NCI-H2029 treated with DMSO at 0.1 percent for 48 hours (cell line): ENCODE measurements around the gene CD300LF.

Source experiments
- DNase-seq: peaks from one replicate; lab custom pipeline; 2025; lab: John Stamatoyannopoulos, UW

The CD300LF gene

DNA sequence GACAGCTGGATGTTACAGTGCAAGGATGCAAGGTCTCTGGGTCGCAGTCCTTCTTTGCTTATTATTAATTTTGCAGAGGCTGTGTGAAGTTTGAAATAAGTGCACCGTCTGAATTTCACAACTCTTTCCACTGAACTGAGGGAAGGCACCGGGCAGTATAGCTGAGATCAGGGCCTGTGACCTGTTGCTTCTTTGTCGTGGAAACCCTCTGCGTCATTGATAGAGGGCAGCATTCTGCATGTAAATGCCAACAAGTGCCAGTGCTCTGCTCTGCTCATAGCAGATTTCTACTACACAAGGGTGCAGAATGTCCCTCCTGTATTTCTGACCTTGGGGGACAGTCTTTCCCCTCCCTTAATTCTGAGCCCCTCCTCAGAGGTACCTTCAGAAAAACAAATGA is 26.0 kb downstream of the CD300LF start:
- no peak for DNase-seq

DNA sequence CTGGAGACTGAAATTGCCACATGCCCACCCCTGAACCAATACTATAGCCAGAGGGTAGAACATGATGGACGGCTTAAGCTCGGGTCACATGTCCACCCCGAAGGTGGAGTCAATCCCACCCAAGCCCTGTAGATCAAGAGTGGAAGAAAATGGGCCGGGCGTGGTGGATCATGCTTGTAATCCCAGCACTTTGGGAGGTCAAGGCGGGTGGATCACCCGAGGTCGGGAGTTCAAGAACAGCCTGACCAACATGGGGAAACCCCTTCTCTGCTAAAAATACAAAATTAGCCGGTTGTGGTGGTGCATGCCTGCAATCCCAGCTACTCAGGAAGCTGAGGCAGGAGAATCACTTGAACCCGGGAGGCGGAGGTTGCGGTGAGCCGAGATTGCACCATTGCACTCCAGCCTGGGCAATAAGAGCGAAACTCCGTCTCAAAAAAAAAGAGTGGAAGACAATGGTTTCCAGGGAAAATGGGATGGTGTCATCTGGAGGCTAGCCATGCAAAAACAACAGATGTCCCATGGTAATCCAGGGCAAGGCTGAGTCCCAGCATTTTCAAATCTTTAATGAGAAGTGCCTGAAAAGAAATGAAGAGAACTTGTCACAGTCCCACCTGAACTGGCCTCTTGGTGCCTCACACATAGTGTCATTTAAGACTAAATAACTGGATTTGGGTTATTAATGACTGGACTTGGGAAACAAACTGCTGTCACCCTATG is 30.1 kb downstream of the CD300LF start:
- DNase-seq: no peak

DNA sequence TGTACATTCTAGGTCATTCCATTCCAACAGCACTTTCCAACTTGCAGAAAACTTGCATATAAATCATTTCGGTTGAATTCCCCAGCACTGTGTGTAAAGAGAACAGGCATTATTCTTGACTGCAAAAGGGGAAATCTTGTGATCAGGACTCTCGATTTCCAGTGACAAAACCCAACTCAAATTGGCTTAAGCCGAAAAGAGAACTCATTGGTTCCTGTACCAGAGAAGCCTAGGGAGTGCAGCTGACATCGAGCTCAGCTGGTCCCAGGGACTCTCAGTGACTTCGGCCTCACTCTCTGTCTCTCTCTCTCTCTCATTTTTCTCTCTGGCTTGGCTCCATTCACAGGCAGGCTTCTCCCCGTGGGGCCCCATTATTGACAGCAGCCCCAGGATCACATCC is 30.7 kb downstream of the CD300LF start:
- no peak for DNase-seq

DNA sequence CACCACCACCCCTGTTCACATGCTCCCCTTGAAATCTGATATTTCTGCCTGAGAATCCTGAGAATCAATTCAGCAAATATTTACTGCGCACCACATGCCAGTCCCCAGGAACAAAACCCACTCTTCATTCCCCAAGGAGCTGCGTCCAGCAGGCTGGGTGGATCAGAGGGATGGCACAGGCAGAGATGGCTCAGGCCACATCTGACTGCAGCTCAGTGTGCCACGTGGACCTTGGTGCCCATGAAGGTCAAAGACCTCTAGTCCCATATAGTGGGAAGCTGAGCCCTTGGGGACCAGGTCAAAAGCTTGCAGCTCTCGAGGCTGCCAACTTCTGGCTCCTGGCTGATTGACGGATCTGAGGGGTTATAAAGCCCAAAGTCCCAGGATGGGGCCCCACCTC is 31.8 kb downstream of the CD300LF start:
- DNase-seq: no peak

DNA sequence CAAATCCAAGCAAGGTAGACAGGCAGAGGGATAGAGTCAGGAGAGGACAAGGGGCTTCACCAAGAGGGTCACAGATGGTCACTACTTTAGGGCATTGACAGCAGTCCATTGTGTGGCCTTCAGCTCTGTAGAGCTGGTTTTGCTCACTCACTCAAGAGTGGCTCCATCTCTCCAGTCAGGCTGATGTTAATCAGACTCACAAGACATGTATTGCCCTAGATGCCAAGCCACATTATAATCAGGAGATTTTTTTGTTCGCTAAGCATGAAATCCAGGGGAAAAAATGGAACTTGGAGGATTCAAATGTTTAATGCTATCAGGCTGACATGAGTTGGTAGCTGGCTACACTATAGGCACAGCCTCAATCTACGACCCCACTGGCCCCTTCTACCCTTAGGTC is 32.5 kb downstream of the CD300LF start:
- DNase-seq: no peak

DNA sequence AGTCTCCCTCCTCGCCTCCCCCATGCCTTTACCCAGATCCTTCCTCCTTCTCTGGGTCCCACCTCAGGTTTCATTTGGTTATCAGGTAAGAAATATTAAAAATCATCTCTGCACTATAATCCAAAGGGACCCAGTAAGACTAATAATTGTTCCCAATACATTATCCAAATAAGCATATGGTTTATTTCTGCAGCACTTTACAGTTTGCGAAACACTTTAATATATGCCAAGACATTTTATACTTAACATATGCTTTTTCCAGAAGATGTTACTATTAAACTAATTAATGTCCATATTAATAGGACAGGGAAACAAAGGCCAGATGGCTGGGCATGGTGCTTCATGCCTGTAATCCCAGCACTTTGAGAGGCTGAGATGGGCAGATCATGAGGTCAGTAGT is 33.3 kb downstream of the CD300LF start:
- DNase-seq: no peak

DNA sequence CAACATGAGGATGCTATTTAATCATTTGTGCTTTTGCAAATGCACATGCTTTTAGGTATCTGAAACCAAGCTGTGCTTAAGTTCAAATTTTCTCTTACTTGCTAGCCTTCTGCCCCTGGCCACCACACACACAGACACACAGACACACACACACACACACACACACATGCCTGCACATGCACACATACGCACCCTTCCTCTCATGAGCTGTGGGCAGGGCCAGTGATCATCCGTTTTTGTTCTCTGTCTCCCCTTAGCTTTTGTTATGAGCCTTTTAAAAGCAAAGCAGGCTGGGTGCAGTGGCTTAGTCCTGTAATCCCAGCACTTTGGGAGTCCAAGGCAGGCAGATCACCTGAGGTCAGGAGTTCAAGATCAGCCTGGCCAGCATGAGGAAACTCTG is 34.2 kb downstream of the CD300LF start:
- no peak for DNase-seq

DNA sequence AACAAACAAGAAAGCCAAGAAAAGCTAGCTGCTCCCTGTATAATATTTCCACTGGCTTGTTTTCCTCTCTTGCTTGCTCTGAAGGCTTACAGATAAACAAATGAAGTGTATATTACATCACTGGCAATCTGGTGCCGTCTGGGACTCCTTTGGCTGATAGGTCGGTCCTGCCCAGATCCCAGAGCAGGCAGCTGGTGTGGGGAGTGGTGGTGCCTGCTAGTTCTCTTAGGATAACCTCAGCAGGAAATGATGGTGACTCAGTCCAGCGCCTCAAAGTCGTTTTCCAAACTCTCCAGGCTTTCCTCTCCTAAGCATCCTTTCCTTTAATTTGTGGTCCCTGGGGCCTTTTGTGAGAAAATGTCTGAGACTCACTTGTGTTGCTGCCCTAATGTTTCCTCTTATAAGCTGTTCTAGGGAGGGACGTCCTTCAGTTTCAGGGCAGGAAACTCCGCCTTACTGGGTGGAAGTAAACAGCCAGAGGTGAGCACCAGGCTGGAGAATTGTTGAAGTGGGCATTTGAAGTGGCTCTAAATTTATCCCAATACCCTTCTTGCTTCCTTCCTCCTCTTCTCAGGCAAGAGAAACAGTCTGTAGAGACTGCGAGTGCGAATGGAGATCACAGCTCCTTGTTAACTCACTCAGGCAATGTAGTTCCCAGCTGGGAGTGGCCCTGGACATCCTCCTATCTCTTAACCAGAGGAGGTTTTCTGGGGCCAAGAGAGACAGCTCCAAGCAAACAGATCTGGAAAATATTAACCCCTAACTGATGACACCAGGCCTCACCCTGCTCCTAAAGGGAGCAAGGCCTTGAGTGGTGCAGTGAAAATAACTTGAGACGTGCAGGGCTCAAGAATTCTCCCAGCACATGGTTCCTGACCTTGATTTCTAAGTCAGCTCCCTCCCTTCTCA is 34.9 kb downstream of the CD300LF start:
- DNase-seq: peak; percentile 49

DNA sequence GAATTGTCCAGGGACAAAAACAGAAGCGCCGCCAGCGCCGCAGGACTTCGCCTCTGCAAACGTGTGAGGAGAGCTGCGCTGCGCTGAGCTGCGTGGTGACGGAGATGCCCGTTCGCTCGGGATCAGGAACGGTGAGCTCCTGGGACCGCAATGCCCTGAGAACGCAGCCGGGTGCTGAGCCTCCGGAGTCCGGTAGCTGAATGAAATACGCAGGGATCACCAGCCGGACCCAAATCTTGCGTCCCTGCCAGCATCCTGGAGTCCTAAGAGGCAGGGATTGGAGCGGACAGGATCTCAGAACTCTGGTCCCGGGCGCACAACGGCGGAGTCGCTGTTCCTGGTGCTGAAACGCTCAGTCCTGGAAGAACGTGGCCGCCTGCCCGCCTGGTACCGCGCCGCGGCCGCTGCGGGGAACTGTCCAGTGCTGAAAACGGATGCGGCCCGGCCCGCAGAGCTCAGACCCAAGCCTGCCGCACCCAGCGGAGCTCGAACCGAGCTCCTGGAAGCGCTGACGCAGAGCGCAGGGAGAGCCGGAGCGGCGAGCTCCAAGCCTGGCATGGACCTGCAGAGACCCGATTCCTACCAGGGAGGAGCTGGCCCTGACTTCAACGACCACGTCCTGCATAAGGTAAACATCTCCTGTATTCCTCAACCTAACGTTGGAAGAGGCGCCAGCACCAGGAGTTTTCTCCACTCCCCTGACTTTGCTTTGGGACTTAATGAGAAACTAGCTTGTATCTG is 41.5 kb downstream of the CD300LF start:
- no peak for DNase-seq

DNA sequence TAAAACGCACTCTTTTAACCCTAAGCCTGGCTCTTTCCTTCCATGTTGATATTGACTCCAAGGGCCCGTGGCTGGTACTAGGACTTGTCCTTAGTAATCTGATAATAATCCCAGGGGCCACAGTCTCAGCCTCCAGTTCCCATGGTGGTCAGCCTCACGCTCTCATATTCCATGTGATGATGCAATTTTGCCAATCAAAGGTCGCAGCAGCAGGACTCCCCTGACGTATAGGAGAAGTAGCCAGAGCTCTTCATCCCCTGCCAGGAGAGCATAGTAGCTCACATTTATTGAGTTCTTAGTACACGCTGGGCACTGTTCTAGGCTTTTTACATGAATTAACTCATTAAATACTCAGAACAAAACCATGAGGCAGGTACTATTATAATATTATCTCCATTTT is 42.4 kb downstream of the CD300LF start:
- DNase-seq: no peak

DNA sequence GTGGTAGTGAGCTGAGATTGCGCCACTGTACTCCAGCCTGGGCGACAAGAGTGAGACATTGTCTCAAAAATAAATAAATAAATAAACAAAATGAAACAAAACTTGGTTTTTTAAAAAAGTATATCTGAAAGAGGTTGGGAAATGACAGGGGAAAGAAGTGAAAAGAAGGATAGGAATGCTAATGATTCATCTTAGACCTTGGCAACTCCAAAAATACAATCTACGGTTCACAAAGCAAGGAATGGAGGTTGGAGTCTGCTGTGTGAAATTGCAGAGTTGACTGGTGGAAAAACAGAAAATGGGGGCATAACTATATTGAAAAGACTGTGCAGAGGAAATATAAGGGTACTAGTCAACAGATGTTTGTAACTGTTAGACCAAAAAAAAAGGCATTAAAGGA is 49.2 kb downstream of the CD300LF start:
- no peak for DNase-seq

DNA sequence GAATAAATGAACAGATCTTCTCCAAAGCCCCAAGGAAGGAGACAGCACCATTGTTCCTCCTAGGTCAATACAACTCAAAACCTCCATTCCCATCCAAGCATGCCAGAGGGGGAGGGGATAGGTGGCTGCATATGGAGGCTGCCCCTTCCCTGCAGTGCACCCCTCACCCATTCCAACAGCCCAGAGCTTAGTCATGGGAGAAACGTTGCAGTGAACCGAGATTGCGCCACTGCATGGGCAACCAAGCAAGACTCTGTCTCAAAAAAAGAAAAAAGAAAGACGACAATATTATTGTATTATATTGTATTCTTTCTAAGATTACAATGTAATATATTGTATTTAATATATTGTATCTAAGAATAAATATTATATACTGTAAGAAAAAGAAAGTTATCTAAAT is 52.8 kb downstream of the CD300LF start:
- no peak for DNase-seq

DNA sequence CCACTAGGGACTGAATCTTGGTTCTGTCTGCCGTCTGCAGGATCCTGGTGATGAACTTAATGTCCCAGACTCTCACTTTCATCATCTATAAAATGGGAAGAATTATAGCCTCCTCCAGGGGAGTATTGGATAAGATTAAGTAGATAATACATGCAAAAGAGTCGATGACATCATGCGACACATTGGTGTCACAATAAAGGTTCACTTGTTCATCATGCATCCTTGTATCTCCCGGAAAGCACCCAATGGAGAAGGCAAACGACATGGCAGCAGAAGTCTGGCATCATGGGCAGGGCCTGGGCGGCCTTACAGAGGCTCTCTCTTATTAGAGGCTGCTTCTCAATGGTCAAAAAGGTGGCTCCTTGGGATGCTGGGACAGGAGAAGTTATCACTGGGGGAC is 54.1 kb downstream of the CD300LF start:
- DNase-seq: no peak

DNA sequence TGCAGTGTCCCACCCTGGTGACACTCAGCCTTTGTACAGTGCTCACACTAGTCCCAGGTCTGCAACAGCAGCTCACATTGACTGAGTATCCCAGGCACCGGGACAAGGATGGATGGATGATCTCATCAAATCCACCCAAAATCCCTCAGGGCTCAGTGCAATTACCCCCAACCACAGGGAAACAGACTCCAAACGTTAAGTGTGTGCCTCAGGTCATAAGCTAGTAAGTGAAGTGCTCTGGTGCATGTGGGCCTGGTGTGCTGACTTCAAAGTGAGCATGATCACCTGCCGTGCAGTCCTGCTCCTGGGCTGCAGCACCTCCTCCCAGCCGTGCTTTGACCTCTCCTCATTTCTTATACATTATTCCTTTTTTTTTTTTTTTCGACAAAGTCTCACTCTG is 58.0 kb downstream of the CD300LF start:
- DNase-seq: no peak

DNA sequence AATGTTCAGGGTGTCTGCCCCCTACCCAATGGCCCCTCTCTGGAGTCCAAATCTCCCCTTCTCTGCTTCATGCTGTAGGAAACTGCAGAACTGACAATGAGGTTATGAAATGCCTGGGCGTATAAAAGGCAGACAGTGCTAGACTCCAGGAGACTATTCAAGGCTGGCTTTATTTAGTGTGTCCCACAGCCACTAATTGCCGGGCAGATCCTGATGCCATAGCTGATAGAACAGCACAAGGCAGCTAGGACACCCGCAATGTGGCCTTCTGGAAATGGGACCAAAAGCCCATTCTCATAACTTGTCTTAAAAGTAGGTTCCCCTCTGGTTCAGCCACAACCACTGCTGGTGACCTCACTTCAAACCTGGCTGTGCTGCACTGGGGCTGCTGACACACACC is 60.7 kb downstream of the CD300LF start:
- DNase-seq: no peak

DNA sequence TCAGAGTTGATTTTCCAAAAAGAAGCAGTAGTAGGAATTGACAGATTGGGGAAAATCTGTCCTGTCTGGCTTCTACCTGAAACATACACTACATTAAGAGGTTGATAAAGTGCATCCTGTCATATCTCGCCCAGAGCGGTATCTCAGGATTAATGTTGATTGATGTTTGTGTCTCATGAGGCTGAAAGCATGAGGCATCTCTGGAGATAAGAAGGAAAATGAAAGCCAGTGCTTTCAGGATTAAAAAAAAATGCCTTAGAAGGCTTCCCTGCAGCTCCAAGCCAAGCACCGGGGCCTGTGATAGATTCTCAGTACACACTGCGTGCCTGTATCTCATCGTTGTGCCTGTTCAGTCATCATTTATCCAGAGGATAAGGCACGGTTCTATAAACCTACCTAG is 62.8 kb downstream of the CD300LF start:
- DNase-seq: no peak

DNA sequence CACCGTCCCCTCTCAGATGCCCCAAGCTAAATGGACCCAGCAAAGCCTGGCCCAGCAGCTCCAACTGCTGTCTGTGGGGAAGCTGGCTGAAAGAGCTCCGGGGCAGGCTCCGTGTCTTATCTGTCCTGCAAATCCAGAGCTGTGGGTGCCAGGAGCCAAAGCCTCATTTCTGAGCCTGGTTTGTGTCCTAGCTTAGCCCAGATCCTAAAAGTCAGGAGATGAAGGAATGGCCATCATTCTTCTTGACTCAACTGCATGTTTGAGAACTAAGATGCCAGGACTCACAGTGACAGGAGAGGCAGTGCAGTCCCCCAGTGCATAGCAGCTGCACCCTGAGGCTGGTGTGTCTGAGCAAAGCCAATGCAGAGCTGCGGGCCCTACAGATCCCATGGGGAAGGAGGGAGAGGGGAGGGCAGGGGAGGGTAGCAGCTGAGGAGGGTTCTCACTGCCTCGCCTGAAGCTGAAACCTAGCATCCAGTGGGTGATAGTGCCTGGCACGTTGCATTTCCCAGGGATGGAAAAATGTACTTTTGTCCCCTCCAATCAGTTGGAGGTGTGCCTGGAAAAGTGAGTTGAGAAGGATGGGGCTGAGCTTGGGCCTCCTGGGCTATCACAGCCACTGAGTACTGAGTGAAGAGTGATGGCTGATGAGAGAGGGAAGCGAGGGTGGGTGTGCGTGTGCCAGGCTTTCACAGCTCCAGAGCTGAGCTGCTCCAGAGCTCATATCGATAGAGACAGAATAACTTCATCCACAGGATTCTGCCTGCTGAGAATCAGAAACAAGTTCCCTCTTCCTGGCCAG is 64.7 kb downstream of the CD300LF start:
- DNase-seq: no peak

DNA sequence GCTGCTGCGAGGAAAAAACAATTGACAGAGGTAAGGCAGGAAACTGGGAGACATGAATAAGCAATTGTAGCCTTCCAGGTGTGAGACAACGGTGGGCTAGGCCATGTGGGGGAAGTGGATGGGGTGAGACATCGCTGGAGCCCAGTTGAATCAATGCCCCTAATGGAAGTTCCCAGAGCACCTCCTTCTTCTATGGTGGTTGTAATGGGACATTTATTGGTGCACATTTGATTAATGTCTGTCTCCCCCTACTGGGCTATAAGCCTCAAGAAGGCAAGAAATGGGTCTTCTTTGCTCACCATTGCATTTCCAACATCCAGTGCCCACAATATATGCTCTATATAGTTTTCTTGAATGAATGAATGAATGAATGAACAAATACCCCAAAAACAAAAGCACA is 66.5 kb downstream of the CD300LF start:
- DNase-seq: no peak

DNA sequence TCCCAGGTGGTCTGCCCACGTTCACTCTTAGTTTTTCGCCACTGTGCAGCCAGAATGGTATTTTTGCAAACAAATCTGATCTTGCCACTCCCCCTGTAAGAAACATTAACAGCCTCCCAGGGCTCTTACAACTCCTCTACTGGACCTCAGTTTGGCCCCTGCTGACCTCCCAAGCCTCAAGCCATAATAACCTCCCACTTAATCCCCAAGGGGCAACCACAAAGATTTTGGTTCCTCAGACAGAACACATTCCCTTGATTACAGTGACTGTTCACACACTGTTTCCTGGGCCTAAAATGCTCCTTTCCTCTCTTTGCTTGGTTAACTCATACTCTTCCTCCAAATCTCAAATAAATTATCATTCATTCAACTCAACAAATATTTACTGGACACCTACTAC is 67.7 kb downstream of the CD300LF start:
- DNase-seq: no peak

DNA sequence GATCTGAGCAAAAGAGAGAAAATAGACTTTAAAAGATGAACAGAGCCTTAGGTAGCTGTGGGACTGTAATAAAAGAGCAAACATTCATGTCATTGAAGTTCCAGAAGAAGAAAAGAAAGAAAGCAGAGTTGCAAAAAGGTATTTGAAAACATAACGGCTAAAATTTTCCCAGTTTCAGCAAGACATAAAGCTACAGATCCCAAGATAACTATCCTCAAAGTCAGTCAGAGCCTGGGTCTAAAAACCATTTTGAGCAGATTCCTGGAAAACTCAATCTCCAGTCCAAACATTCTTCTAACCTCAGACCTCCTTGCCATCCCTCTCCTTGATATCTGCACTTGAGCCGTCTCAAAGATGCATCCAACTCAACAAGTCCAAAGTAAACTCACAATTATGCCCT is 68.3 kb downstream of the CD300LF start:
- DNase-seq: no peak
